BE2C (cell line): ENCODE data around the gene SLC24A3.

ENCODE experiments used
- DNase-seq: peaks from one replicate; pipeline ENCODE4 v3.0.0-alpha.2; 2020
- H3K27me3 ChIP-seq: fragments of 250-450 bp; sonication (Bioruptor Pico); 2 replicates; pipeline ENCODE4 v1.5.1; 2020; ENCODE audit warnings: mild to moderate bottlenecking
- H3K36me3 ChIP-seq: fragments of 250-450 bp; sonication (Bioruptor Pico); 2 replicates; pipeline ENCODE4 v1.5.1; 2020; ENCODE audit warnings: mild to moderate bottlenecking
- H3K4me1 ChIP-seq: fragments of 250-450 bp; sonication (Bioruptor Pico); 2 replicates; pipeline ENCODE4 v1.5.1; 2020
- H3K4me3 ChIP-seq: 2 replicates; pipeline ENCODE4 v1.5.1; 2011; ENCODE audit warnings: low read depth, low read length
- H3K9me3 ChIP-seq: fragments of 250-450 bp; sonication (Bioruptor Pico); 2 replicates; pipeline ENCODE4 v1.5.1; 2020
- CTCF ChIP-seq: IDR thresholded peaks from 2 replicates; pipeline ENCODE4 v1.5.1; 2012; ENCODE audit warnings: mild to moderate bottlenecking, low read depth, low read length

The SLC24A3 gene

GRCh38 chr20:19530006-19530405 lies 317.6 kb downstream of the SLC24A3 start:
- H3K36me3 ChIP-seq = no peaks in the 10 kb centered on the region
- H3K9me3 ChIP-seq = no peaks in the 10 kb centered on the region
- no peak for DNase-seq
- H3K4me1 ChIP-seq = no peaks in the 10 kb centered on the region
- no peaks in the 10 kb centered on the region for H3K27me3 ChIP-seq
- H3K4me3 ChIP-seq = no peak overlapping the region
- TF ChIP-seq CTCF = no peak

- Histone ChIP-seq H3K27me3 (no peaks in the 10 kb centered on the region), H3K4me1 (no peaks in the 10 kb centered on the region), H3K36me3 (no peaks in the 10 kb centered on the region), H3K9me3 (no peaks in the 10 kb centered on the region), H3K4me3 (no peak overlapping the region)
- no peak for DNase-seq
- TF ChIP-seq CTCF = no peak
Observed at GRCh38 chr20:19531446-19531845, 319.0 kb downstream of the SLC24A3 start.

- Histone ChIP-seq H3K27me3 (peaks cover 4% of the 10 kb centered on the region; the same call in 1 of the 2 replicates), H3K4me1 (no peaks in the 10 kb centered on the region), H3K9me3 (no peaks in the 10 kb centered on the region; the same call in 1 of the 2 replicates), H3K4me3 (no peak overlapping the region), H3K36me3 (no peaks in the 10 kb centered on the region)
- DNase-seq = no peak
- TF ChIP-seq CTCF = no peak
Observed at GRCh38 chr20:19538556-19538955, 326.1 kb downstream of the SLC24A3 start.

GRCh38 chr20:19539191-19539590 lies 326.7 kb downstream of the SLC24A3 start:
- no peaks in the 10 kb centered on the region for H3K36me3 ChIP-seq
- no peak for DNase-seq
- no peaks in the 10 kb centered on the region; the same call in 1 of the 2 replicates for H3K9me3 ChIP-seq
- no peak overlapping the region for H3K4me3 ChIP-seq
- H3K4me1 ChIP-seq = no peaks in the 10 kb centered on the region
- H3K27me3 ChIP-seq = peaks cover 4% of the 10 kb centered on the region; the same call in 1 of the 2 replicates
- TF ChIP-seq CTCF = no peak

GRCh38 chr20:19540392-19540791 lies 327.9 kb downstream of the SLC24A3 start:
- no peak for TF ChIP-seq CTCF
- no peaks in the 10 kb centered on the region; the same call in 1 of the 2 replicates for H3K9me3 ChIP-seq
- H3K27me3 ChIP-seq = peaks cover 4% of the 10 kb centered on the region; the same call in 1 of the 2 replicates
- H3K4me3 ChIP-seq = no peak overlapping the region
- no peaks in the 10 kb centered on the region for H3K36me3 ChIP-seq
- DNase-seq = no peak
- H3K4me1 ChIP-seq = no peaks in the 10 kb centered on the region

- H3K4me1 ChIP-seq = no peaks in the 10 kb centered on the region
Observed at GRCh38 chr20:19543101-19543500, 330.7 kb downstream of the SLC24A3 start.

More at GRCh38 chr20:19543101-19543500, 330.7 kb downstream of the SLC24A3 start:
- TF ChIP-seq CTCF = no peak
- H3K4me3 ChIP-seq = no peak overlapping the region
- DNase-seq = no peak
- H3K27me3 ChIP-seq = peaks cover 4% of the 10 kb centered on the region; the same call in 1 of the 2 replicates
- no peaks in the 10 kb centered on the region; the same call in 1 of the 2 replicates for H3K9me3 ChIP-seq
- no peaks in the 10 kb centered on the region for H3K36me3 ChIP-seq
